Fibroblast of the aortic adventitia (primary cell): ENCODE data around the gene DLGAP1. TPM values are rescaled to one million over a fixed set of nuclear protein-coding genes. Genes with fewer than 3 reads are reported as not detected.
A peak's percentile ranks its signal among the peaks of the same experiment; 100 is the strongest.

Experiments used
- DNase-seq: peaks from one replicate; pipeline ENCODE4 v3.0.0-alpha.2; 2010; ENCODE audit warnings: low read depth
- H3K4me3 ChIP-seq: 2 replicates; pipeline ENCODE4 v1.5.1; 2011; ENCODE audit warnings: low read depth, mild to moderate bottlenecking, control low read depth, low read length, moderate library complexity
- CTCF ChIP-seq: IDR thresholded peaks from 2 replicates; pipeline ENCODE4 v1.5.1; 2011; ENCODE audit warnings: mild to moderate bottlenecking, low read length, control low read depth, inconsistent platforms; ENCODE audit not compliant: insufficient read depth
- total RNA-seq: library from RNA; depleted of rRNA; stranded (reverse); fragments of >200 nt; gene quantifications from 2 replicates; pipeline ENCODE4 v1.2.3, GENCODE V29; 2012; ENCODE audit warnings: low replicate concordance

Gene DLGAP1
- total RNA-seq, 1 donor: 1.4 TPM

GRCh38 chr18:3777719-3778118, 677.4 kb downstream of the DLGAP1 start:
- no peak for TF ChIP-seq CTCF
- H3K4me3 ChIP-seq: no peak overlapping the region
- no peak for DNase-seq

GRCh38 chr18:3777122-3777521, 678.0 kb downstream of the DLGAP1 start:
- TF ChIP-seq CTCF: no peak
- no peak for DNase-seq
- H3K4me3 ChIP-seq: no peak overlapping the region

GRCh38 chr18:3775996-3776395, 679.1 kb downstream of the DLGAP1 start:
- H3K4me3 ChIP-seq: no peak overlapping the region
- no peak for DNase-seq
- no peak for TF ChIP-seq CTCF

GRCh38 chr18:3773303-3773702, 681.8 kb downstream of the DLGAP1 start:
- no peak overlapping the region for H3K4me3 ChIP-seq
- TF ChIP-seq CTCF: peak; percentile 45
- DNase-seq: peak; percentile 32

GRCh38 chr18:3771121-3771971, 683.8 kb downstream of the DLGAP1 start:
- peak; percentile 83 for TF ChIP-seq CTCF
- DNase-seq: peak; percentile 96
- peak overlapping the region; percentile 49 for H3K4me3 ChIP-seq

- H3K4me3 ChIP-seq: no peak overlapping the region
- TF ChIP-seq CTCF: no peak
- no peak for DNase-seq
These were observed 693.8 kb downstream of the DLGAP1 start for GRCh38 chr18:3761266-3761665.
